Measurements from ENCODE around the gene SNAI1. TPM values are rescaled to one million over a fixed set of nuclear protein-coding genes. Genes with fewer than 3 reads are reported as not detected.

Gene SNAI1
- total RNA-seq, 1 experiment from 2014 or later, result 8.8 TPM

- CTCF ChIA-PET, result no interaction called here
- H3K4me3 ChIP-seq (ENCODE audit: low read depth in 2 of 2, low read length in 2 of 2), result no peak overlapping the region
- peaks cover 29% of the 10 kb centered on the region for H3K4me1 ChIP-seq (ENCODE audit: control insufficient read depth, insufficient read depth, low read length)
- H3K36me3 ChIP-seq (ENCODE audit: control insufficient read depth, insufficient read depth, low read length), result no peaks in the 10 kb centered on the region
- ATAC-seq (peak; percentile 77), DNase-seq (ENCODE audit: low read depth, low spot score) (no peak)
- in situ Hi-C loops (cut with HindIII; ENCODE audit: low pct_unique_long_range_greater_than_20kb, low sequenced_read_pairs) (no loop called here), intact Hi-C loops (cut with micrococcal nuclease; ENCODE audit: unreplicated experiment) (no loop called here)
- no peaks in the 10 kb centered on the region for H3K9me3 ChIP-seq (ENCODE audit: control insufficient read depth, insufficient read depth, low read depth, low read length)
- peak overlapping the region; percentile 46 for H3K27ac ChIP-seq (ENCODE audit: low read length)
- POLR2A ChIA-PET, result no interaction called here
- TF ChIP-seq TCF7L2 (IDR thresholded peaks at IDR 0.05; ENCODE audit: low read depth, low read length) (no peak), REST (IDR thresholded peaks at IDR 0.05; ENCODE audit: insufficient read depth in 1 of 2, low read depth in 2 of 2, low read length in 1 of 2) (no peak), SIN3A (IDR thresholded peaks at IDR 0.05; ENCODE audit: borderline replicate concordance, insufficient read depth, low read depth, low read length) (no peak), POLR2AphosphoS5 (IDR thresholded peaks at IDR 0.05; ENCODE audit: low read depth, low read length) (no peak), CTCF (IDR thresholded peaks at IDR 0.05) (no peak)
- H3K27me3 ChIP-seq (ENCODE audit: control insufficient read depth, insufficient read depth, low read length), result no peaks in the 10 kb centered on the region
- BruUV-seq (replicated peaks), result no TSS peak
These were observed 47.1 kb downstream of the SNAI1 start for GRCh38 chr20:50029697-50030461.

GRCh38 chr20:50032955-50033666 lies 50.3 kb downstream of the SNAI1 start:
- TF ChIP-seq CTCF (IDR thresholded peaks at IDR 0.05) (no peak), TCF7L2 (IDR thresholded peaks at IDR 0.05; ENCODE audit: low read depth, low read length) (no peak), POLR2AphosphoS5 (IDR thresholded peaks at IDR 0.05; ENCODE audit: low read depth, low read length) (no peak), SIN3A (IDR thresholded peaks at IDR 0.05; ENCODE audit: borderline replicate concordance, insufficient read depth, low read depth, low read length) (no peak), REST (IDR thresholded peaks at IDR 0.05; ENCODE audit: insufficient read depth in 1 of 2, low read depth in 2 of 2, low read length in 1 of 2) (no peak)
- intact Hi-C loops (cut with micrococcal nuclease; ENCODE audit: unreplicated experiment) (no loop called here), in situ Hi-C loops (cut with HindIII; ENCODE audit: low pct_unique_long_range_greater_than_20kb, low sequenced_read_pairs) (no loop called here)
- ChIA-PET CTCF (no interaction called here), POLR2A (no interaction called here)
- H3K4me3 ChIP-seq (ENCODE audit: low read depth in 2 of 2, low read length in 2 of 2), result no peak overlapping the region
- BruUV-seq (replicated peaks), result no TSS peak
- H3K4me1 ChIP-seq (ENCODE audit: control insufficient read depth, insufficient read depth, low read length), result peaks cover 27% of the 10 kb centered on the region
- H3K27me3 ChIP-seq (ENCODE audit: control insufficient read depth, insufficient read depth, low read length), result no peaks in the 10 kb centered on the region
- no peak overlapping the region for H3K27ac ChIP-seq (ENCODE audit: low read length)
- no peaks in the 10 kb centered on the region for H3K36me3 ChIP-seq (ENCODE audit: control insufficient read depth, insufficient read depth, low read length)
- H3K9me3 ChIP-seq (ENCODE audit: control insufficient read depth, insufficient read depth, low read depth, low read length), result no peaks in the 10 kb centered on the region
- DNase-seq (ENCODE audit: low read depth, low spot score) (no peak), ATAC-seq (no peak)

Measured in Panc1 (cell line).